Neutrophil (primary cell): Measurements from ENCODE around the gene HDGFL3.
"Not testable (repeated sequence)": the region's sequence is repeated elsewhere in the genome, so short reads cannot be mapped to it uniquely, and the experiment has no call there.

Experiments
- H3K27ac ChIP-seq: fragments of 200-600 bp; sonication (generic); 2 replicates; pipeline ENCODE4 v1.5.1; 2016; ENCODE audit warnings: mild to moderate bottlenecking, moderate library complexity
- H3K27me3 ChIP-seq: fragments of 200-600 bp; sonication (generic); 2 replicates; pipeline ENCODE4 v1.6.0; 2016; ENCODE audit warnings: mild to moderate bottlenecking
- H3K36me3 ChIP-seq: fragments of 200-600 bp; sonication (generic); 2 replicates; pipeline ENCODE4 v1.5.1; 2017
- H3K4me1 ChIP-seq, 2 experiments: fragments of 200-600 bp in 1 of 2; sonication (generic) in 1 of 2; 1 replicate in 1 of 2; 2 replicates in 1 of 2; pipeline versions ENCODE4 v1.5.1 to v1.6.1; 2013 to 2016; ENCODE audit warnings: low read depth in 1 of 2, low read length in 1 of 2, mild to moderate bottlenecking in 1 of 2, moderate library complexity in 1 of 2; ENCODE audit not compliant: control insufficient read depth in 1 of 2, insufficient read depth in 1 of 2
- H3K4me3 ChIP-seq, 2 experiments: fragments of 200-600 bp in 1 of 2; sonication (generic) in 1 of 2; 1 replicate in 1 of 2; 2 replicates in 1 of 2; pipeline ENCODE4 v1.5.1; 2013 to 2016; ENCODE audit warnings: low read depth in 1 of 2, low read length in 1 of 2, mild to moderate bottlenecking in 1 of 2, moderate library complexity in 1 of 2
- H3K9me3 ChIP-seq: fragments of 200-600 bp; sonication (generic); 2 replicates; pipeline ENCODE4 v1.5.1; 2016
- CTCF ChIP-seq: fragments of 200-600 bp; sonication (generic); IDR thresholded peaks from 2 replicates; pipeline ENCODE4 v1.5.1; 2016; ENCODE audit warnings: antibody characterized with exemption

Gene HDGFL3

DNA sequence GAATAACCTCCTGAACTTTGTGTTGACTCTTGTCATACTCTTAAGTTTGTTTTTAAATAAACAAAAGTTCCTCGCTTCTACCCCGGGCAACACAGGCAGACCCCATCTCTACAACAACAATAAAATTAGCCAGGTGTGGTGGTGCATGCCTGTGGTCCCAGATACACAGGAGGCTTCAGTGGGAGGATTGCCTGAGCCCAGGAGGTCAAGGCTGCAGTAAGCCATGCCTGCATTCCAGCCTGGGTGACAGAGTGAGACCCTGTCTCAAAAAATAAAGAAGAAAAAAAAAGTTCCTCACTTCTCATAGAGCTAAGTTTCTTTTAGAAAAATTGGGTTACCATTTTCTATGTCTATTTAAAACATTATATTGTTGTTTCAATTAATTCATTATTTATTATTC, 29.2 kb downstream of the HDGFL3 start:
- no peaks in the 10 kb centered on the region for H3K9me3 ChIP-seq
- no peaks in the 10 kb centered on the region for H3K4me1 ChIP-seq
- no peak for TF ChIP-seq CTCF
- H3K27me3 ChIP-seq: no peaks in the 10 kb centered on the region
- H3K4me3 ChIP-seq: no peak overlapping the region
- H3K36me3 ChIP-seq: no peaks in the 10 kb centered on the region
- no peak overlapping the region for H3K27ac ChIP-seq

DNA sequence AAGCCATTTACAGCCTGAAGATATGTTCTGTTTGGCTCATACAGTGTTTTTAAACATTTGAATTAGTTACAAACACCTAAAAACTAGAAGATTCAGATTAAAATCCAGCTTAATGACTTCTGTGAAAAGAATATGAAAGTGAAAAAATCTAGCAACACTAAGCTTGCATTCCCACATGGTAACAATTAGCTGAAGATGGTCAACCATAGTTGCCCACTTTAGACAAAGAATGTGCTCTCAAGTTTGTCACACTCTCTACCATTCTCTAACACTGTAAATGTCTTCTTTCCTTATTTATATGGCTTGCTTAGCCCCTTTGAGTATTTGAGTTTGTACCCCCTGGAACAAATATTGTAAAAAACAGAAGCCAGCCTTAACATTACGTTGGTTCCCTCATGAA, 32.7 kb downstream of the HDGFL3 start:
- no peak for TF ChIP-seq CTCF
- H3K36me3 ChIP-seq: no peaks in the 10 kb centered on the region
- H3K27ac ChIP-seq: no peak overlapping the region
- no peaks in the 10 kb centered on the region for H3K4me1 ChIP-seq
- H3K27me3 ChIP-seq: no peaks in the 10 kb centered on the region
- no peaks in the 10 kb centered on the region for H3K9me3 ChIP-seq
- no peak overlapping the region for H3K4me3 ChIP-seq

- H3K4me1 ChIP-seq: no peaks in the 10 kb centered on the region
- no peak for TF ChIP-seq CTCF
- no peak overlapping the region for H3K27ac ChIP-seq
Observed at GRCh38 chr15:83170474-83171165, 37.0 kb downstream of the HDGFL3 start.

GRCh38 chr15:83169576-83169975, 38.0 kb downstream of the HDGFL3 start:
- H3K27ac ChIP-seq, H3K4me3 ChIP-seq, H3K27me3 ChIP-seq, H3K4me1 ChIP-seq, H3K9me3 ChIP-seq, H3K36me3 ChIP-seq: not testable (repeated sequence)

More at GRCh38 chr15:83170474-83171165, 37.0 kb downstream of the HDGFL3 start:
- H3K27me3 ChIP-seq: no peaks in the 10 kb centered on the region
- H3K4me3 ChIP-seq: no peak overlapping the region
- no peaks in the 10 kb centered on the region for H3K36me3 ChIP-seq
- no peaks in the 10 kb centered on the region for H3K9me3 ChIP-seq

DNA sequence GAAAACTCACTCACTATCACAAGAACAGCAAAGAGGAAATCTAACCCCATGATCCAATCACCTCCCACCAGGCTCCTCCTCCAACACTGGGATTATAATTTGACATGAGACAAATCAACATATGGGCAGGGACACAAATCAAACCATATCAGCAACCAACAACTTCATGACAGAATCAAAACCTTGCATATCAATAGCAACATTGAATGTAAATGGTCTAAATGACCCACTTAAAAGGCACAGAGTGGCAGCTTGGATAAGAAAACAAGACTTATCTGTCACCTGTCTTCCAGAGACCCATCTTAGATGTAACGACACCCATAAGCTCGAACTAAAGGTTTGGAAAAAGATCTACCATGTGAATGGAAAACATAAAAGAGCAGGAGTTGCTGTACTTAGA, 40.8 kb downstream of the HDGFL3 start:
- Histone ChIP-seq H3K27ac (no peak overlapping the region), H3K36me3 (no peaks in the 10 kb centered on the region), H3K4me3 (no peak overlapping the region), H3K9me3 (no peaks in the 10 kb centered on the region), H3K4me1 (no peaks in the 10 kb centered on the region), H3K27me3 (no peaks in the 10 kb centered on the region)
- no peak for TF ChIP-seq CTCF

- Histone ChIP-seq H3K36me3 (no peaks in the 10 kb centered on the region), H3K9me3 (no peaks in the 10 kb centered on the region), H3K27me3 (no peaks in the 10 kb centered on the region), H3K4me1 (no peaks in the 10 kb centered on the region), H3K27ac (no peak overlapping the region), H3K4me3 (no peak overlapping the region)
- no peak for TF ChIP-seq CTCF
Observed at GRCh38 chr15:83166218-83166617, 41.4 kb downstream of the HDGFL3 start.
